ENCODE data around the gene GRID2. TPM values are rescaled to one million over a fixed set of nuclear protein-coding genes. Genes with fewer than 3 reads are reported as not detected.

GRID2 gene
- total and polyA plus RNA-seq, 2 of the 4 experiments (the other 2 are of a cell fraction) = under 0.01 TPM; not detected in 1

DNA sequence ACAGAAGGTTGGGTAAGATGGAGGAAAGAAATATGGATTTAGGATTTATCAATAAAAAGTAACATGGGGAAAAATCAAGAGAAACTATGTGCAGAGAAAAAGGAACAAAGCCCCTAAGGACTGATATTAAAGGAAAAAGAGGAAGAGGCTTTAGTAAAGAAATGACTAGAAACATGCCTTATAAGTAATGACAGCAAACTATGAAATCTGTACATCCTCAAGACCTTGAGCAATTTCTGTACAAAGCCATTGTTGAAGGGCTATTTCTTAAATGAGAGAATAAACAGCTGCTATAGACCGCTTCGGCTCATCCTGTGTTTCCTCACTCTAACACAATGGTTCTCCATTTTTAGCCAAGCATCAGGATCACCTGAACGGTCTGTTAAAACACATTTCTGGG, 1344.5 kb downstream of the GRID2 start:
- Histone ChIP-seq H3K14ac (replicated peaks; ENCODE audit: low read depth, low read length) (no peak overlapping the region), H4K91ac (ENCODE audit: insufficient read depth, low read depth, low read length) (no peak overlapping the region), H4K8ac (ENCODE audit: low read depth in 2 of 2, low read length in 2 of 2) (no peak overlapping the region), H3K9me3 (ENCODE audit: control insufficient read depth, insufficient read depth, low read length) (no peaks in the 10 kb centered on the region), H2AK5ac (ENCODE audit: low read depth, low read length) (no peak overlapping the region), H3K18ac (ENCODE audit: low read depth, low read length) (no peak overlapping the region), H4K20me1 (ENCODE audit: insufficient read depth, low read length) (no peaks in the 10 kb centered on the region), H2BK120ac (ENCODE audit: low read depth, low read length) (no peak overlapping the region), H3K4ac (ENCODE audit: low read depth, low read length) (no peak overlapping the region), H3K79me1 (ENCODE audit: low read depth in 1 of 2, low read length in 2 of 2) (no peaks in the 10 kb centered on the region), H3K27me3 (ENCODE audit: control insufficient read depth, insufficient read depth, low read length) (no peaks in the 10 kb centered on the region), H2BK5ac (ENCODE audit: low read depth, low read length, poor library complexity, severe bottlenecking) (no peak overlapping the region), H2BK15ac (ENCODE audit: low read depth, low read length) (no peak overlapping the region), H3K23ac (ENCODE audit: low read depth, low read length) (no peak overlapping the region), H2BK20ac (ENCODE audit: low read depth, low read length) (no peak overlapping the region), H3K9ac (ENCODE audit: low read depth, low read length) (no peak overlapping the region), H3K4me3 (ENCODE audit: insufficient read depth, low read depth, low read length) (no peak overlapping the region), H2AFZ (replicated peaks; ENCODE audit: low read length, poor library complexity) (no peak overlapping the region), H3K4me1 (ENCODE audit: control insufficient read depth, insufficient read depth, low read length) (no peaks in the 10 kb centered on the region), H3K27ac (ENCODE audit: insufficient read depth, low read length) (no peak overlapping the region), H4K5ac (ENCODE audit: low read depth, low read length) (no peak overlapping the region), H3K4me2 (ENCODE audit: low read depth, low read length) (no peak overlapping the region), H3K9me1 (ENCODE audit: insufficient read depth, low read length) (no peaks in the 10 kb centered on the region), H3K36me3 (ENCODE audit: control insufficient read depth, insufficient read depth, low read length) (no peaks in the 10 kb centered on the region), H3K56ac (ENCODE audit: extremely low read depth, insufficient read depth, low read length) (no peak overlapping the region), H2AK9ac (replicated peaks; ENCODE audit: low read depth, low read length, poor library complexity) (no peak overlapping the region)
- dilution Hi-C loops (cut with HindIII; ENCODE audit: low sequenced_read_pairs, unreplicated experiment) (no loop called here), intact Hi-C loops (cut with micrococcal nuclease) (no loop called here), in situ Hi-C loops (cut with MboI; ENCODE audit: low sequenced_read_pairs) (no loop called here)
- ATAC-seq (ENCODE audit: low read depth) = no peak
- CTCF ChIA-PET = interaction anchor here (0.7 kb wide), 1 partner anchor 402 kb away, joined by 3 read pairs; no protein-coding TSS in a partner anchor
- WGBS, 2 experiments (ENCODE audit: extremely low coverage in 2 of 2, insufficient read length in 1 of 2) = no CpG with 5 or more reads among the region's 3 CpGs
- BruUV-seq (replicated peaks) = no TSS peak
- no peak for DNase-seq
- no peak for TF ChIP-seq FOS (IDR thresholded peaks at IDR 0.05; ENCODE audit: low read depth, low read length)
- TF ChIP-seq RCOR1 (IDR thresholded peaks at IDR 0.05; ENCODE audit: insufficient replicate concordance, low read length) = no peak
- TF ChIP-seq NFE2L2 (IDR thresholded peaks at IDR 0.05; ENCODE audit: low read depth, low read length) = no peak
- TF ChIP-seq CEBPB (IDR thresholded peaks at IDR 0.05; ENCODE audit: low read depth, low read length) = no peak
- no peak for TF ChIP-seq RFX5 (IDR thresholded peaks at IDR 0.05; ENCODE audit: low read depth, low read length)
- no peak for TF ChIP-seq CHD1 (IDR thresholded peaks at IDR 0.05; ENCODE audit: low read depth, low read length)
- TF ChIP-seq MAZ (IDR thresholded peaks at IDR 0.05; ENCODE audit: borderline replicate concordance, low read depth, low read length) = no peak
- no peak for TF ChIP-seq POLR2A (IDR thresholded peaks at IDR 0.05; ENCODE audit: low read depth, low read length)
- TF ChIP-seq, protein P1, sequence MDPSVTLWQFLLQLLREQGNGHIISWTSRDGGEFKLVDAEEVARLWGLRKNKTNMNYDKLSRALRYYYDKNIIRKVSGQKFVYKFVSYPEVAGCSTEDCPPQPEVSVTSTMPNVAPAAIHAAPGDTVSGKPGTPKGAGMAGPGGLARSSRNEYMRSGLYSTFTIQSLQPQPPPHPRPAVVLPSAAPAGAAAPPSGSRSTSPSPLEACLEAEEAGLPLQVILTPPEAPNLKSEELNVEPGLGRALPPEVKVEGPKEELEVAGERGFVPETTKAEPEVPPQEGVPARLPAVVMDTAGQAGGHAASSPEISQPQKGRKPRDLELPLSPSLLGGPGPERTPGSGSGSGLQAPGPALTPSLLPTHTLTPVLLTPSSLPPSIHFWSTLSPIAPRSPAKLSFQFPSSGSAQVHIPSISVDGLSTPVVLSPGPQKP (IDR thresholded peaks at IDR 0.05; ENCODE audit: borderline replicate concordance, low read depth, low read length) = no peak
- TF ChIP-seq RAD21 (IDR thresholded peaks at IDR 0.05; ENCODE audit: low read length) = no peak
- no peak for TF ChIP-seq MXI1 (IDR thresholded peaks at IDR 0.05; ENCODE audit: borderline replicate concordance, low read depth, low read length)
- TF ChIP-seq, protein P2, sequence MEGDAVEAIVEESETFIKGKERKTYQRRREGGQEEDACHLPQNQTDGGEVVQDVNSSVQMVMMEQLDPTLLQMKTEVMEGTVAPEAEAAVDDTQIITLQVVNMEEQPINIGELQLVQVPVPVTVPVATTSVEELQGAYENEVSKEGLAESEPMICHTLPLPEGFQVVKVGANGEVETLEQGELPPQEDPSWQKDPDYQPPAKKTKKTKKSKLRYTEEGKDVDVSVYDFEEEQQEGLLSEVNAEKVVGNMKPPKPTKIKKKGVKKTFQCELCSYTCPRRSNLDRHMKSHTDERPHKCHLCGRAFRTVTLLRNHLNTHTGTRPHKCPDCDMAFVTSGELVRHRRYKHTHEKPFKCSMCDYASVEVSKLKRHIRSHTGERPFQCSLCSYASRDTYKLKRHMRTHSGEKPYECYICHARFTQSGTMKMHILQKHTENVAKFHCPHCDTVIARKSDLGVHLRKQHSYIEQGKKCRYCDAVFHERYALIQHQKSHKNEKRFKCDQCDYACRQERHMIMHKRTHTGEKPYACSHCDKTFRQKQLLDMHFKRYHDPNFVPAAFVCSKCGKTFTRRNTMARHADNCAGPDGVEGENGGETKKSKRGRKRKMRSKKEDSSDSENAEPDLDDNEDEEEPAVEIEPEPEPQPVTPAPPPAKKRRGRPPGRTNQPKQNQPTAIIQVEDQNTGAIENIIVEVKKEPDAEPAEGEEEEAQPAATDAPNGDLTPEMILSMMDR (conservative IDR thresholded peaks at IDR 0.05; ENCODE audit: low read depth, low read length) = no peak
- POLR2A ChIA-PET (ENCODE audit: unreplicated experiment) = no interaction called here
